HepG2 (cell line): Measurements from ENCODE around the gene CCDC183. TPM values are rescaled to one million over a fixed set of nuclear protein-coding genes. Genes with fewer than 3 reads are reported as not detected.

ENCODE experiments used
- FIP1L1 ChIP-seq: fragments of 200-400 bp; formaldehyde crosslinking; IDR thresholded peaks from 2 replicates; pipeline ENCODE4 v1.6.1; 2018; ENCODE audit warnings: low read depth, mild to moderate bottlenecking, low read length, moderate library complexity, borderline replicate concordance; ENCODE audit not compliant: insufficient read depth
- HBP1 ChIP-seq: IDR thresholded peaks from 2 replicates; pipeline ENCODE4 v1.6.1; 2016; ENCODE audit warnings: low read depth, control low read depth
- HNF4G ChIP-seq, 2 experiments: sonication (generic) in 1 of 2; formaldehyde crosslinking in 1 of 2; IDR thresholded peaks; 2 replicates each; pipeline versions ENCODE4 v1.4.0 to v1.6.1; 2011 to 2020; ENCODE audit warnings: borderline replicate concordance in 2 of 2, low read depth in 2 of 2, mild to moderate bottlenecking in 2 of 2, low read length in 1 of 2, missing genetic modification reagents in 1 of 2, moderate library complexity in 1 of 2
- NFKB2 ChIP-seq: sonication (generic); formaldehyde crosslinking; IDR thresholded peaks from 2 replicates; pipeline ENCODE4 v1.4.0; 2020; ENCODE audit warnings: missing genetic modification reagents, borderline replicate concordance
- YEATS4 ChIP-seq: sonication (generic); formaldehyde crosslinking; IDR thresholded peaks from 2 replicates; pipeline ENCODE4 v1.4.0; 2020; ENCODE audit warnings: missing genetic modification reagents, borderline replicate concordance
- ZMYM4 ChIP-seq: sonication (generic); formaldehyde crosslinking; IDR thresholded peaks from 2 replicates; pipeline ENCODE4 v1.8.1; 2023; ENCODE audit warnings: mild to moderate bottlenecking, missing genetic modification reagents
- ZNF10 ChIP-seq: sonication (generic); formaldehyde crosslinking; IDR thresholded peaks from 2 replicates; pipeline ENCODE4 v1.4.0; 2020; ENCODE audit warnings: mild to moderate bottlenecking, low read depth, missing genetic modification reagents, borderline replicate concordance
- ZNF256 ChIP-seq: sonication (generic); formaldehyde crosslinking; conservative IDR thresholded peaks from 2 replicates; pipeline ENCODE4 v1.4.0; 2020; ENCODE audit warnings: missing genetic modification reagents
- ZNF263 ChIP-seq: sonication (generic); formaldehyde crosslinking; IDR thresholded peaks from 2 replicates; pipeline ENCODE4 v1.4.0; 2020; ENCODE audit warnings: missing genetic modification reagents
- ZNF280B ChIP-seq: sonication (generic); formaldehyde crosslinking; IDR thresholded peaks from 2 replicates; pipeline ENCODE4 v1.5.0; 2020; ENCODE audit warnings: missing genetic modification reagents, mild to moderate bottlenecking, borderline replicate concordance
- ZNF460 ChIP-seq: sonication (generic); formaldehyde crosslinking; IDR thresholded peaks from 2 replicates; pipeline ENCODE4 v1.5.1; 2020; ENCODE audit warnings: missing genetic modification reagents, mild to moderate bottlenecking, borderline replicate concordance
- ZNF563 ChIP-seq: sonication (generic); formaldehyde crosslinking; IDR thresholded peaks from 2 replicates; pipeline ENCODE4 v1.8.0; 2022; ENCODE audit warnings: mild to moderate bottlenecking, moderate library complexity, missing genetic modification reagents
- ZNF567 ChIP-seq: sonication (generic); formaldehyde crosslinking; IDR thresholded peaks from 2 replicates; pipeline ENCODE4 v1.8.1; 2023; ENCODE audit warnings: mild to moderate bottlenecking, missing genetic modification reagents, borderline replicate concordance
- ZNF710 ChIP-seq: sonication (generic); formaldehyde crosslinking; IDR thresholded peaks from 2 replicates; pipeline ENCODE4 v1.5.0; 2020; ENCODE audit warnings: mild to moderate bottlenecking, missing genetic modification reagents, borderline replicate concordance
- ZNF768 ChIP-seq: sonication (generic); formaldehyde crosslinking; IDR thresholded peaks from 2 replicates; pipeline ENCODE4 v1.4.0; 2020; ENCODE audit warnings: missing genetic modification reagents
- polyA plus RNA-seq, 8 experiments: library from polyadenylated mRNA; depleted of rRNA in 3 of 8; stranded (reverse) in 7 of 8; unstranded in 1 of 8; fragments of >200 nt; fragmentation: Illumina TruSeq in 4 of 8; extraction: Trizol in 4 of 8; gene quantifications; 2 replicates each; pipeline versions ENCODE4 v1.2.1 to v1.2.3, GENCODE V29; 2011 to 2016; ENCODE audit warnings: low read depth in 4 of 8, missing spikeins in 1 of 8, mixed read lengths in 1 of 8; ENCODE audit not compliant: insufficient read depth in 1 of 8
- total RNA-seq, 5 experiments: library from RNA; depleted of rRNA; stranded (reverse); fragments of >200 nt; fragmentation: Illumina TruSeq; extraction: Trizol; gene quantifications; 2 replicates each; pipeline ENCODE4 v1.2.3, GENCODE V29; 2016; ENCODE audit warnings: low read depth in 1 of 5
- TF ChIP-seq, protein P1 (sequence below): sonication (generic); formaldehyde crosslinking; IDR thresholded peaks from 2 replicates; pipeline ENCODE4 v1.8.0; 2022; ENCODE audit warnings: mild to moderate bottlenecking, missing genetic modification reagents, borderline replicate concordance
- TF ChIP-seq, protein P2 (sequence below): sonication (generic); formaldehyde crosslinking; IDR thresholded peaks from 2 replicates; pipeline ENCODE4 v1.4.0; 2020; ENCODE audit warnings: missing genetic modification reagents
- TF ChIP-seq, protein P3 (sequence below): IDR thresholded peaks from 2 replicates; pipeline ENCODE4 v1.6.1; 2016; ENCODE audit warnings: missing genetic modification reagents, missing compliant biosample characterization
- TF ChIP-seq, protein P4 (sequence below): sonication (generic); formaldehyde crosslinking; IDR thresholded peaks from 2 replicates; pipeline ENCODE4 v1.4.0; 2020; ENCODE audit warnings: mild to moderate bottlenecking, low read depth, missing genetic modification reagents

The CCDC183 gene
- total and polyA plus RNA-seq, 2 of the 13 experiments (the other 11 are each of a cell fraction or from before 2014, with no cell fraction given) = 5.0 to 66.4 TPM

DNA sequence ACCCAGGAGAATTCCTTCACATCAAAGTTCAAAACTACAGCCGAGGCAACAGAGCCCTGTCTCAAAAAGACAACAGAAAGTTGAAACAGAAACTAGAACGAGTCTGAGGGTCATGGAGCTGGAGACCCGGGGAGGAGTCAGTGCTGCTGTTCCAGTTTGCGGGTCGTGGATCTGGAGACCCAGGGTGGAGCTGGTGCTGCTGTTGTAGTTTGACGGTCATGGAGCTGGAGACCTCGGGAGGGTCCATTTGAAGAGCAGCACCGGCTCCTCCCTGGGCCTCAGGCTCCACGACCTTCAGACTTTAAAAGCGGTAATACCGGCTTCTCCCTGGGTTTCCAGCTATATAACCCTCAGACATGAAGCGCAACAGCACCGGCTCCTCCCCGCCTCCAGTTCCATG lies 18.8 kb upstream of the CCDC183 start (continued):
- TF ChIP-seq, protein P1, sequence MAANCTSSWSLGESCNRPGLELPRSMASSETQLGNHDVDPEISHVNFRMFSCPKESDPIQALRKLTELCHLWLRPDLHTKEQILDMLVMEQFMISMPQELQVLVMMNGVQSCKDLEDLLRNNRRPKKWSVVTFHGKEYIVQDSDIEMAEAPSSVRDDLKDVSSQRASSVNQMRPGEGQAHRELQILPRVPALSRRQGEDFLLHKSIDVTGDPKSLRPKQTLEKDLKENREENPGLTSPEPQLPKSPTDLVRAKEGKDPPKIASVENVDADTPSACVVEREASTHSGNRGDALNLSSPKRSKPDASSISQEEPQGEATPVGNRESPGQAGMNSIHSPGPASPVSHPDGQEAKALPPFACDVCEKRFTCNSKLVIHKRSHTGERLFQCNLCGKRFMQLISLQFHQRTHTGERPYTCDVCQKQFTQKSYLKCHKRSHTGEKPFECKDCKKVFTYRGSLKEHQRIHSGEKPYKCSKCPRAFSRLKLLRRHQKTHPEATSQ (CRISPR knock-in tag) = no peak
- peak; percentile 56; the same call in 1 of the 2 replicates for TF ChIP-seq ZNF263 (CRISPR knock-in tag)
- no peak for TF ChIP-seq ZNF563 (CRISPR knock-in tag)
- no peak for TF ChIP-seq ZNF10 (CRISPR knock-in tag)
- TF ChIP-seq FIP1L1 = no peak
- peak; percentile 53; the same call in 1 of the 2 replicates for TF ChIP-seq HNF4G (IDR thresholded peaks at IDR 0.05; ENCODE audit: borderline replicate concordance, low read depth, low read length)
- no peak for TF ChIP-seq HNF4G (CRISPR knock-in tag; IDR thresholded peaks at IDR 0.05; ENCODE audit: borderline replicate concordance, low read depth)
- no peak for TF ChIP-seq ZNF710 (CRISPR knock-in tag)
- TF ChIP-seq HBP1 (CRISPR knock-in tag) = no peak
- TF ChIP-seq ZNF768 (CRISPR knock-in tag) = no peak
- TF ChIP-seq, protein P2, sequence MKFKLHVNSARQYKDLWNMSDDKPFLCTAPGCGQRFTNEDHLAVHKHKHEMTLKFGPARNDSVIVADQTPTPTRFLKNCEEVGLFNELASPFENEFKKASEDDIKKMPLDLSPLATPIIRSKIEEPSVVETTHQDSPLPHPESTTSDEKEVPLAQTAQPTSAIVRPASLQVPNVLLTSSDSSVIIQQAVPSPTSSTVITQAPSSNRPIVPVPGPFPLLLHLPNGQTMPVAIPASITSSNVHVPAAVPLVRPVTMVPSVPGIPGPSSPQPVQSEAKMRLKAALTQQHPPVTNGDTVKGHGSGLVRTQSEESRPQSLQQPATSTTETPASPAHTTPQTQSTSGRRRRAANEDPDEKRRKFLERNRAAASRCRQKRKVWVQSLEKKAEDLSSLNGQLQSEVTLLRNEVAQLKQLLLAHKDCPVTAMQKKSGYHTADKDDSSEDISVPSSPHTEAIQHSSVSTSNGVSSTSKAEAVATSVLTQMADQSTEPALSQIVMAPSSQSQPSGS (CRISPR knock-in tag) = no peak
- TF ChIP-seq, protein P3, sequence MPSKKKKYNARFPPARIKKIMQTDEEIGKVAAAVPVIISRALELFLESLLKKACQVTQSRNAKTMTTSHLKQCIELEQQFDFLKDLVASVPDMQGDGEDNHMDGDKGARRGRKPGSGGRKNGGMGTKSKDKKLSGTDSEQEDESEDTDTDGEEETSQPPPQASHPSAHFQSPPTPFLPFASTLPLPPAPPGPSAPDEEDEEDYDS (CRISPR knock-in tag) = no peak
- TF ChIP-seq ZNF460 (CRISPR knock-in tag) = no peak
- TF ChIP-seq YEATS4 (CRISPR knock-in tag) = no peak; the same call in 1 of the 2 replicates
- TF ChIP-seq ZNF256 (CRISPR knock-in tag) = no peak
- TF ChIP-seq ZNF280B (CRISPR knock-in tag) = no peak
- 0 out of 2 replicates have a peak, but pooled peaks have one; percentile 26 for TF ChIP-seq ZMYM4
- TF ChIP-seq, protein P4, sequence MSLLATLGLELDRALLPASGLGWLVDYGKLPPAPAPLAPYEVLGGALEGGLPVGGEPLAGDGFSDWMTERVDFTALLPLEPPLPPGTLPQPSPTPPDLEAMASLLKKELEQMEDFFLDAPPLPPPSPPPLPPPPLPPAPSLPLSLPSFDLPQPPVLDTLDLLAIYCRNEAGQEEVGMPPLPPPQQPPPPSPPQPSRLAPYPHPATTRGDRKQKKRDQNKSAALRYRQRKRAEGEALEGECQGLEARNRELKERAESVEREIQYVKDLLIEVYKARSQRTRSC = no peak
- peak; percentile 42; the same call in 1 of the 2 replicates for TF ChIP-seq NFKB2 (CRISPR knock-in tag)
- no peak for TF ChIP-seq ZNF567 (CRISPR knock-in tag)
